Superior temporal gyrus (tissue), 1 donor: Measurements from ENCODE around the gene TNFRSF1A.
"Not testable (repeated sequence)": the region's sequence is repeated elsewhere in the genome, so short reads cannot be mapped to it uniquely, and the experiment has no call there.

ENCODE experiments used
- DNase-seq: peaks from one replicate; pipeline ENCODE4 v3.0.0-alpha.2; 2016; ENCODE audit errors: extremely low spot score

The TNFRSF1A gene

DNA sequence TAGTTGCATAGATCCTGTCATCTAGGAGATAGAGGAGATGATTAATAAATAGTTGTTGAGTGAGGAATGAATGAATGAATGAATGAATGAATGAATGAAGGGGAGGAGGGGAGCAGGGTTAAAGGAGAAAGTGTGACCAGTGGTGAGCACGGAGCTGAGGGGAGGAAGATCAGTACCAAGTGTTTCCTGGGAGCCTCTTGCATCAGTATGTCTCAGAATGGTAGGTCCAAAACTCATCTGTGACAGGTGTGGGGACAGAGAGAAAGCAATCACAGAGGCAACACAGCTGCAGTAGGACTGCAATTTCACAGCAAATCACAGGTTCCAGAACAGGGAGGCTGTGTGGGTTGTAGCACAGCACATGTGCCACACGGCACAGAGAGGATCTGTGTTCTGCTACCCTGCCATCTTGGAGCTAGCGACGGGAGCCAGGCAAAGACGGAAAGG, 14.5 kb upstream of the TNFRSF1A start:
- no peak for DNase-seq

DNA sequence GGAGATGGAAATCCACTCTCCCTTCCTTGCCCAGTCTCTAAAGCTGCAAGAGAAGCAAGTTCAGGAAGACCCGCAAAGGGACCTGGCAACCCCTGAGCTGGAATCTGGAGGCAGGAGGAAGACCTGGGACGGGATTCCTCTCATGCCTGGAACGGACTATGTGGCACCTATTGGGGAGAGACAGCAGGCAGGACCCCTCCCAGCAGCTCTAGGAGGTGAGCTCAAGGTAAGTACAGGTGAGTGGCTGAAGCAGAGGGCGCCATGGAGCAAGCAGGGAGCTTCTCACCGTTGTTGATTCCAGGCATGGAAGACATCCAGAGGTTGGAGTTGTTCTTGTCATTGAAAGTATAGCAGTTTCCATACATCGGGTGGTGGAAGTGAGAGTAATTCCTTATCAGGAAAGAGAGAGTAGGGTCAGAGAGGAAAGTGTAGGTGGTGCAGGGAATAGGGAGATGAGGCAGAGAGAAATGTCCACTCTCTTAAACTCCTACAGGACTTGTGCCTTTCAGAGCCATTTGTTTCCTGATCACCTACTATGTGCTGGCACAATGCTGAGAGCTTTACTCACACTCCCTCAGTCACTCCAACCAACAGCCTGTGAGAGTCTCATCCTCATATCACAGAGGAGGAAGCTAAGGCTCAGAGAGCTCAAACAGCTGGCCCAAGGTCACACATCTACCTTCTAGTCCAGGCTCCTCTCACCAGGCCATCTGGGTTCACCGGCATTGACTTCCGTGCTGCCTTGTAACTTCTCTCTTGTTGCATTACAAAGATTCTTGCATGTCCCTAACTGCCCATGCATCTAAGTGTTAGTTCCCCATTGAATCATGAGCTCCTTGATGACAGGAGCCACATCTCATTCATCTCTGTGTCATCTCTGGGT, 13.9 kb upstream of the TNFRSF1A start:
- no peak for DNase-seq

- DNase-seq: no peak
Measured at GRCh38 chr12:6354495-6355393, 12.9 kb upstream of the TNFRSF1A start.

DNA sequence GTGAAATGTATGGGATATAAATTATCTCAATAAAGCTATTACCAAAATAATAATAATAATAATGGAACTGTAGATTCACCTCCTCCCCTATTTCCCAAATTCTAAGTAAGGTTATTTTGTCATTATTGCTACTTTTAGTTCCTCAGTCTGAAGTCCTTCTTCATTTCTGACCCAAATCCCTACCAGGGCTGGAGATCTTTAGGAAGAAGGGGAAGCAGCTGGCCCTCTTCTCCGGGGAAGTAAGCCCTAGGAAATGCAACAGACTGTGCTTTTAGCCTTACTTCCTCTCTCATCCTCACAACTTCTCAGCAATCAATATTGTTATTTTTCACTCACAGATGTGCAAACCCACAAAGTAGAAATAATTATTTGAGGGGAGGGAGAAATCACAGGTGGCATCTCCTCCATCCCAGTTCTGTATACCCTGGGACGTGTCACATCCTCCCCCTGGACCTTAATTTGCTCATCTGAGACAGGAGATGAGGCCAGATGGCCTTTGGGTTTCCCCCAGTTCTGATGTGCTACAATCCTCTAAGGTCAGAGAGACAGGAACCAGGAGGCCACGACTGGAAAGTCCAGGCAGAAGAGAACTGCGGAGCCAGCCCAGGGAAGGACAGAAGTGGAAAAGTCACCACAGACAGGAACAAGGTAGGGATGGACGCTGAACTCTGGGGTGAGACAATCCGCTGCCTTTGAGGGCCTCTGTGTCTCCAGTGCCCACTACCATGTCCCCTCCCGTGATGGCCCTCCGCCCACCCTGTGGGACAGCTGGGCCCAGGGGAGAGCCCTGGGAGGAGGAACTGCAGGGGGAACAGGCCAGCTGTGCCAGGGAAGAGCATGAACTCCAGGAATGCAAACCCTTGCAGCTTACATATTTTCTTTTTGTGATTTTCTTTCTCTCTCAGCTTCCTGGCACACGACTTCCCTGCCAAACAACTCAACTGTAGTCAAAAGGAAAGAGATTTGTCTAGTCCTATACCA, 10.6 kb upstream of the TNFRSF1A start:
- no peak for DNase-seq

DNA sequence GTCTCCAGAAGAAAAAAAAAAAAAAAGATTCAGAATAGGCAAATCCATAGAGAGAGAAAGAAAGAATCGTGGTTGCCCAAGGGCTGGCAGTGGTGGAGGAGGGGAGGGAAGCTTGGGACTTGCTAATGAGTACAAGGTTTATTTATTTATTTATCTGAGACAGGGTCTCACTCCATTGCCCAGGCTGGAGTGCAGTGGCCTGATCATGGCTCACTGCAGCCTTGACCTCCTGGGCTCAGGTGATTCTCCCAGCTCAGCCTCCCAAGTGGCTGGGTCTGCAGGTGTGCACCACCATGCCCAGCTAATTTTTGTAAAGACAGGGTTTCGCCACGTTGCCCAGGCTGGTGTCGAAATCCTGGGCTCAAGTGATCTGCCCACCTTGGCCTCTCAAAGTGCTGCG, 9.7 kb upstream of the TNFRSF1A start:
- DNase-seq: no peak

DNA sequence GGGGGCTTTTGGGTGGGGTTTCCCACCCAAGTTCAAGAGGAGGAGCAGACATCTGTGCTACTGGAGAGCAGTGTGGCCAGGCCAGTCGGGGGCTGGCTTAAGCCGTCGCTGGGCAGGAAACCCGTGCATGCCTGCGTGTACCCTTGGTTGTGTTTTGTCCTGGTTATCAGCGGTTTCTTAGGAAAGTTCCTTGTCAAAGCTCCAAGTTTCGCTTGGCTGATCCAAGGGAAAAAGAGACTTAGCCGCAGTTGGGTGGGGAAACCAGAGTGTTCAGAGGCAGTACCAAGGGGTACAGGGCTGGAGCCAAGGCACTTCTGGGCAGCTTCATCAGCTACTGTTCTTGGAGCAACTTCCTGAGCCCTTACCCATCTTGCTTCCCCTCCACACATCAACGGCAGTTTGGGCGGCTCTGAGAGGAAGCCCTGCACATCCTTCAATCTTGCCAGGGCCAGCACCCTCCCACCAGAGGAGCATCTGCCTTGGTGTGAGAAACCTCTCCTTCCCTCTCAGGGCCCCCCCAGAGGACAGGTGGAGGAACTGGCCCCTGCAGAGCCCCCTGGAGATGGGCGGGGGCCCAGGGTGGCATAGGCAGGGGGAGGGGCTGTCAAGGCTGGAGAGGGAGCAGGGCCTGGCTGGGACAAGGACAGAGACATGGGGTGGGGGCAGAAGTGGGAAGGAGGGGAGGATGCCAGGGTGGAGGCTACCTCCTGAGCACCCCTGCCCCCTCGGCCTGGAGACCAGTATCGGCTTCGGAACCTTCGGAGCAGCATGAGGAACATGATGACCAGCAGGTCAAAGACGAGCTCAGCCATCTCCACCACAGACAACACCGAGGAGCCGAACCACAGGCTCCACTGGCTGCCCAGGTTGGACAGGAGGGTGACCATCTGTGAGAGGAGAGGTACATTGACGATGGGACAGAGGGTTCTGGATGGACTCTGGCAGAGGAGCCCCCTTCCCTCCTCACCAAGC, 5.8 kb upstream of the TNFRSF1A start:
- no peak for DNase-seq

GRCh38 chr12:6346942-6347341, 5.1 kb upstream of the TNFRSF1A start:
- no peak for DNase-seq

GRCh38 chr12:6346235-6346832, 4.5 kb upstream of the TNFRSF1A start:
- no peak for DNase-seq

DNA sequence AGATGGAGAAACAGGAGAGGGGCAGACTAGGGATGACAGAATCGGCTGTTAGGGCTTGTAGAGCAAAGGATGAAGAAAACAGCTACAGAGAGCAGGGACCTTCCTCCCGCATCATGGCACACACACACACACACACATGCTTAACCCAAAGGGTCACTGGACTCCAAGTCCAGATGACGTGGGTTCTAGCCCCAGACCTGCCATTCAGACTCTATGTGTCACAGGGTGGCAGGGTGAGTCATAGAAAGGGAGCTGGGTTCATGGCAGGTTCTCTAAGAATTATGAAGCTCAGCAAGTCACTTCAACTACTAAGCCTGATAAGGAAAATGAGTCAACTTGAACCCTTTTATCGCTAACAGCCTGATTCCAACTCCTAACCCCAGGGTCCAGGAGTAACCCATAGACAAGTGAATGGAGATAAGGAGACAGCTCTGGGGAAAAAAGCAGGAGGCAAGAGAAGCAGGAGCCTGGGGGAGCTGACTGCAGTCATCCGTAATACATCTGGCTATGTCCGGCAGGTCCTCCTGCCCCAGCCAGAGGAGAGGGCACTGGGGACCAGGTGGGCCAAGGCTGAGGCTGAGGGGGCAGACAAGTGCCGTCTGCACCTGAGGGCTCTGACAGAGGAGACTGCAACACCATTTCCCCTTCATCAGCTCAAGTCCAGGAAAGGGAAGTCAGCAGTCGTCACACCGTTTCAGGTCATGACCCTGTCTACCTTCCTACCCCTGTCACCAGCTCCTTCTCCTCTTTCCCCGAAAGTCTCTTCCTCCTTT, 3.6 kb upstream of the TNFRSF1A start:
- DNase-seq: no peak

- not testable (repeated sequence) for DNase-seq
Measured at GRCh38 chr12:6344101-6344660, 2.3 kb upstream of the TNFRSF1A start.

- no peak for DNase-seq
Measured at GRCh38 chr12:6343518-6343917, 1.6 kb upstream of the TNFRSF1A start.

- DNase-seq: no peak
Measured at GRCh38 chr12:6342140-6342889, 439 bp upstream of the TNFRSF1A start.

GRCh38 chr12:6340745-6341416, 995 bp downstream of the TNFRSF1A start:
- no peak for DNase-seq

DNA sequence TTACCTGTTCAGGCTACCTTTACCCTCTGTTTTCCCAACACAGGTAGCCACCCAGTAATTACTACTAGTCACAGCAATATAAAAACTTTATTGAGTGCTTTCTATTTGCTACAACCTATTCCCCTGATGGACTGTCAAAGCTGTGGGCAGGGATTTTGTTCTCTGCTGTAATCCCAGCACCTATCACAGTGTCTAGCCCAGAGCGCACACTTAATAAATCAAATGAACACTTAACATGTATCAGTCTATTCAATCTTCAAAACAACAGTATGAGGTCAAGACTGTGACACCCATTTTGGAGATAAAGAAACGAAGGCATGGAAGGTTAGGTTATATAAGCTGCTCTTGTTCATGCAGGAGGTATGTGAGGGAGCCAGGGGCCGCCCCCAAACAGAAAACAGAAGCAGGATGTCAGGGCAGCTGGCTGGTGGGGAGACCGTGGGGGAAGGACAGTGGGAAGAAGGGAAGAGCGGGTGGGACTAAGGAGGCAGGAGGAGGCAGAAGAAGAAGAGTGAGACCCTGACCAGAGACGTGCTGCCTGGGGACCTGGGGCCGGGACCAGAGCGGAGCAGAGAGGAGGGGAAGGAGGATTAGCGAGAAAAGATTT, 1.7 kb downstream of the TNFRSF1A start:
- no peak for DNase-seq

GRCh38 chr12:6338955-6339354, 2.9 kb downstream of the TNFRSF1A start:
- no peak for DNase-seq

DNA sequence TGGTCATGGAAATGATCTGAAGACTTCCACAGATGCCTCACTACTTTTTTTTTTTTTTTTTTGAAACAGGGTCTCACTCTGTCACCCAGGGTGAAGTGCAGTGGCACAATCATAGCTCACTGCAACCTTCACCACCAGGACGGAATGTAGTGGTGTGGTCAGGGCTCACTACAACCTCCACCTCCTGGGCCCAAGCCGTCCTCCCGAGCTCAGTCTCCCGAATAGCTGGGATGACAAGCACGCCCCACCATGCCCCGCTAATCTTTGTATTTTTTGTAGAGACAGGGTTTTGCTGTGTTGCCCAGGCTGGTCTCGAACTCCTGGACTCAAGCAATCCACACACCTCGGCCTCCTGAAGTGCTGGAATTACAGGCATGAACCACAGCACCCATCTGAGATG, 3.3 kb downstream of the TNFRSF1A start:
- not testable (repeated sequence) for DNase-seq

GRCh38 chr12:6337958-6338433, 3.9 kb downstream of the TNFRSF1A start:
- no peak for DNase-seq
